GM12872 (cell line): Measurements from ENCODE around the gene HORMAD2.

Experiments
- CTCF ChIP-seq: IDR thresholded peaks from 3 replicates; pipeline ENCODE4 v1.5.1; 2011; ENCODE audit warnings: low read depth, mild to moderate bottlenecking, low read length, moderate library complexity; ENCODE audit not compliant: insufficient read depth

The HORMAD2 gene

GRCh38 chr22:30045901-30046715 is 34.2 kb upstream of the HORMAD2 start:
- TF ChIP-seq CTCF = no peak

GRCh38 chr22:30046716-30047363 is 33.4 kb upstream of the HORMAD2 start:
- no peak for TF ChIP-seq CTCF

GRCh38 chr22:30047364-30047738 is 32.9 kb upstream of the HORMAD2 start:
- no peak for TF ChIP-seq CTCF

- no peak for TF ChIP-seq CTCF
Measured at GRCh38 chr22:30048681-30049080, 31.6 kb upstream of the HORMAD2 start.

GRCh38 chr22:30054067-30054763 is 26.0 kb upstream of the HORMAD2 start:
- no peak for TF ChIP-seq CTCF

GRCh38 chr22:30054764-30055069 is 25.5 kb upstream of the HORMAD2 start:
- TF ChIP-seq CTCF = no peak

GRCh38 chr22:30056015-30056414 is 24.2 kb upstream of the HORMAD2 start:
- no peak for TF ChIP-seq CTCF
